ENCODE measurements around the gene SAMD11.

DNA sequence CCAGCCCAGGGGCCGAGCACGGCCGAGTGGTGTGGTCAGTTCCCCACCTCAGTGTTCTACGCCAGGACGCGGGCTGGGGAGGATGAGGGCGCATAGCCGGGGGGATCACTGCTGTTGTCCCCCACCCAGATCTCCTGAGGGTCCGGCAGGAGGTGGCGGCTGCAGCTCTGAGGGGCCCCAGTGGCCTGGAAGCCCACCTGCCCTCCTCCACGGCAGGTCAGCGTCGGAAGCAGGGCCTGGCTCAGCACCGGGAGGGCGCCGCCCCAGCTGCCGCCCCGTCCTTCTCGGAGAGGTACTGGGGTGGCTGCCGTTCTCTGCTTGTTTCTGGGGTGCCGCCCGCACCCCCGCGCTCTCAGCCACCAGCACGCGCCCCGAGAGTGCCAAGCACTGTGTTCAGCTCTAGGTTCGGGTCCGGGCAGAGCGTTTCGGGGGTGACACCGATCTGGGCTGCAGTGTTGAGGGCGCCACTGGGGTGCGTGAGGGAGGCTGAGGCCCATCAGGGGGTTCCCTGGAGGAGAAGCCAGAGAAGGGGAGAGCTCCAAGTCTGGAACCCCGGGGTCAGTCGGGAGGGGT is 17.4 kb downstream of the SAMD11 start:
- TF ChIP-seq, protein P1, sequence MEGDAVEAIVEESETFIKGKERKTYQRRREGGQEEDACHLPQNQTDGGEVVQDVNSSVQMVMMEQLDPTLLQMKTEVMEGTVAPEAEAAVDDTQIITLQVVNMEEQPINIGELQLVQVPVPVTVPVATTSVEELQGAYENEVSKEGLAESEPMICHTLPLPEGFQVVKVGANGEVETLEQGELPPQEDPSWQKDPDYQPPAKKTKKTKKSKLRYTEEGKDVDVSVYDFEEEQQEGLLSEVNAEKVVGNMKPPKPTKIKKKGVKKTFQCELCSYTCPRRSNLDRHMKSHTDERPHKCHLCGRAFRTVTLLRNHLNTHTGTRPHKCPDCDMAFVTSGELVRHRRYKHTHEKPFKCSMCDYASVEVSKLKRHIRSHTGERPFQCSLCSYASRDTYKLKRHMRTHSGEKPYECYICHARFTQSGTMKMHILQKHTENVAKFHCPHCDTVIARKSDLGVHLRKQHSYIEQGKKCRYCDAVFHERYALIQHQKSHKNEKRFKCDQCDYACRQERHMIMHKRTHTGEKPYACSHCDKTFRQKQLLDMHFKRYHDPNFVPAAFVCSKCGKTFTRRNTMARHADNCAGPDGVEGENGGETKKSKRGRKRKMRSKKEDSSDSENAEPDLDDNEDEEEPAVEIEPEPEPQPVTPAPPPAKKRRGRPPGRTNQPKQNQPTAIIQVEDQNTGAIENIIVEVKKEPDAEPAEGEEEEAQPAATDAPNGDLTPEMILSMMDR (IDR thresholded peaks at IDR 0.05): no peak
- TF ChIP-seq POLR2AphosphoS5 (IDR thresholded peaks at IDR 0.05): no peak
